Measurements from ENCODE around the gene SHROOM1. TPM values are rescaled to one million over a fixed set of nuclear protein-coding genes. Genes with fewer than 3 reads are reported as not detected.

Gene SHROOM1
- total and polyA plus RNA-seq, 9 of the 15 experiments (the other 6 are each of a cell fraction or from before 2014, with no cell fraction given) = 0.44 to 26.5 (median 11.9) TPM

DNA sequence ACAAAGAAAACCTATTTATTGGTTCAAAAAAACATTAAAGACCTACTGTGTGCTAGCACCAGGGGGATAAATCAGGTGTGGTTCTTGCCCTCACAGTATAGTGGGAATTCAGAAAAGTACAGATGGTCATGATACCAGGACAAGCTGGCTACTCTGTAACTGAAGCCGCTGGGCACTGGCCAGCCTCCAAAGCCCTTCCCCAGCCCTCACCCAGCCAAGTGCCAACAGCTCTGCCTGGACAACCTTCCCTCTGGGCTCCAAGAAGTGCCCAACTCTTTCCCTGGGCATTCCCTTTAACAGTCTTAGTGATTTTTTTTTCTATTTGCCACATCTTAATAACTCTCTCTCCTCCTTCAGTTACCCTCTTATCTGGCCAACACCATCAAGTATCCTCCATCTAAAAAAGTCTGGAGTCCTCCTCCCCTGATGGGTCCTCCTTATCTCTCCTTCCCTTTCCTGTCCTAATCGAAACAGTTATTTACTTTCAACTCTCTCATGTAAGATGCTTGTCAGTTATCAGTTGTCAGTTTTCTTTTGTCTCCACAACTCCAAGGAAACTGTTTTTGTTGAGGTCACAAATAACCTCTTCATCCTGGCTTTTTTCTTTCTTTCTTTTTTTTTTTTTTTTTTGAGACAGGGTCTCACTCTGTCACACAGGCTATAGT lies 40.1 kb downstream of the SHROOM1 start (continued):
- TF ChIP-seq ARID4B (CRISPR knock-in tag; IDR thresholded peaks at IDR 0.05) (no peak), SRF (CRISPR knock-in tag; IDR thresholded peaks at IDR 0.05) (no peak), ZNF507 (tag; conservative IDR thresholded peaks at IDR 0.05) (no peak), SMAD4 (CRISPR knock-in tag; conservative IDR thresholded peaks at IDR 0.05) (no peak; the same call in 1 of the 2 replicates), LARP7 (IDR thresholded peaks at IDR 0.05) (no peak), ZZZ3 (IDR thresholded peaks at IDR 0.05) (no peak), RBFOX2 (IDR thresholded peaks at IDR 0.05; ENCODE audit: low read depth, low read length) (no peak), MBD2 (IDR thresholded peaks at IDR 0.05; ENCODE audit: borderline replicate concordance, low read depth) (no peak), FOXA1 (IDR thresholded peaks at IDR 0.05; ENCODE audit: borderline replicate concordance) (no peak), PCBP1 (IDR thresholded peaks at IDR 0.05; ENCODE audit: low read depth, low read length, poor library complexity, severe bottlenecking) (no peak), RBM15 (IDR thresholded peaks at IDR 0.05; ENCODE audit: insufficient read depth, low read length) (no peak)
- TF ChIP-seq, protein P1, sequence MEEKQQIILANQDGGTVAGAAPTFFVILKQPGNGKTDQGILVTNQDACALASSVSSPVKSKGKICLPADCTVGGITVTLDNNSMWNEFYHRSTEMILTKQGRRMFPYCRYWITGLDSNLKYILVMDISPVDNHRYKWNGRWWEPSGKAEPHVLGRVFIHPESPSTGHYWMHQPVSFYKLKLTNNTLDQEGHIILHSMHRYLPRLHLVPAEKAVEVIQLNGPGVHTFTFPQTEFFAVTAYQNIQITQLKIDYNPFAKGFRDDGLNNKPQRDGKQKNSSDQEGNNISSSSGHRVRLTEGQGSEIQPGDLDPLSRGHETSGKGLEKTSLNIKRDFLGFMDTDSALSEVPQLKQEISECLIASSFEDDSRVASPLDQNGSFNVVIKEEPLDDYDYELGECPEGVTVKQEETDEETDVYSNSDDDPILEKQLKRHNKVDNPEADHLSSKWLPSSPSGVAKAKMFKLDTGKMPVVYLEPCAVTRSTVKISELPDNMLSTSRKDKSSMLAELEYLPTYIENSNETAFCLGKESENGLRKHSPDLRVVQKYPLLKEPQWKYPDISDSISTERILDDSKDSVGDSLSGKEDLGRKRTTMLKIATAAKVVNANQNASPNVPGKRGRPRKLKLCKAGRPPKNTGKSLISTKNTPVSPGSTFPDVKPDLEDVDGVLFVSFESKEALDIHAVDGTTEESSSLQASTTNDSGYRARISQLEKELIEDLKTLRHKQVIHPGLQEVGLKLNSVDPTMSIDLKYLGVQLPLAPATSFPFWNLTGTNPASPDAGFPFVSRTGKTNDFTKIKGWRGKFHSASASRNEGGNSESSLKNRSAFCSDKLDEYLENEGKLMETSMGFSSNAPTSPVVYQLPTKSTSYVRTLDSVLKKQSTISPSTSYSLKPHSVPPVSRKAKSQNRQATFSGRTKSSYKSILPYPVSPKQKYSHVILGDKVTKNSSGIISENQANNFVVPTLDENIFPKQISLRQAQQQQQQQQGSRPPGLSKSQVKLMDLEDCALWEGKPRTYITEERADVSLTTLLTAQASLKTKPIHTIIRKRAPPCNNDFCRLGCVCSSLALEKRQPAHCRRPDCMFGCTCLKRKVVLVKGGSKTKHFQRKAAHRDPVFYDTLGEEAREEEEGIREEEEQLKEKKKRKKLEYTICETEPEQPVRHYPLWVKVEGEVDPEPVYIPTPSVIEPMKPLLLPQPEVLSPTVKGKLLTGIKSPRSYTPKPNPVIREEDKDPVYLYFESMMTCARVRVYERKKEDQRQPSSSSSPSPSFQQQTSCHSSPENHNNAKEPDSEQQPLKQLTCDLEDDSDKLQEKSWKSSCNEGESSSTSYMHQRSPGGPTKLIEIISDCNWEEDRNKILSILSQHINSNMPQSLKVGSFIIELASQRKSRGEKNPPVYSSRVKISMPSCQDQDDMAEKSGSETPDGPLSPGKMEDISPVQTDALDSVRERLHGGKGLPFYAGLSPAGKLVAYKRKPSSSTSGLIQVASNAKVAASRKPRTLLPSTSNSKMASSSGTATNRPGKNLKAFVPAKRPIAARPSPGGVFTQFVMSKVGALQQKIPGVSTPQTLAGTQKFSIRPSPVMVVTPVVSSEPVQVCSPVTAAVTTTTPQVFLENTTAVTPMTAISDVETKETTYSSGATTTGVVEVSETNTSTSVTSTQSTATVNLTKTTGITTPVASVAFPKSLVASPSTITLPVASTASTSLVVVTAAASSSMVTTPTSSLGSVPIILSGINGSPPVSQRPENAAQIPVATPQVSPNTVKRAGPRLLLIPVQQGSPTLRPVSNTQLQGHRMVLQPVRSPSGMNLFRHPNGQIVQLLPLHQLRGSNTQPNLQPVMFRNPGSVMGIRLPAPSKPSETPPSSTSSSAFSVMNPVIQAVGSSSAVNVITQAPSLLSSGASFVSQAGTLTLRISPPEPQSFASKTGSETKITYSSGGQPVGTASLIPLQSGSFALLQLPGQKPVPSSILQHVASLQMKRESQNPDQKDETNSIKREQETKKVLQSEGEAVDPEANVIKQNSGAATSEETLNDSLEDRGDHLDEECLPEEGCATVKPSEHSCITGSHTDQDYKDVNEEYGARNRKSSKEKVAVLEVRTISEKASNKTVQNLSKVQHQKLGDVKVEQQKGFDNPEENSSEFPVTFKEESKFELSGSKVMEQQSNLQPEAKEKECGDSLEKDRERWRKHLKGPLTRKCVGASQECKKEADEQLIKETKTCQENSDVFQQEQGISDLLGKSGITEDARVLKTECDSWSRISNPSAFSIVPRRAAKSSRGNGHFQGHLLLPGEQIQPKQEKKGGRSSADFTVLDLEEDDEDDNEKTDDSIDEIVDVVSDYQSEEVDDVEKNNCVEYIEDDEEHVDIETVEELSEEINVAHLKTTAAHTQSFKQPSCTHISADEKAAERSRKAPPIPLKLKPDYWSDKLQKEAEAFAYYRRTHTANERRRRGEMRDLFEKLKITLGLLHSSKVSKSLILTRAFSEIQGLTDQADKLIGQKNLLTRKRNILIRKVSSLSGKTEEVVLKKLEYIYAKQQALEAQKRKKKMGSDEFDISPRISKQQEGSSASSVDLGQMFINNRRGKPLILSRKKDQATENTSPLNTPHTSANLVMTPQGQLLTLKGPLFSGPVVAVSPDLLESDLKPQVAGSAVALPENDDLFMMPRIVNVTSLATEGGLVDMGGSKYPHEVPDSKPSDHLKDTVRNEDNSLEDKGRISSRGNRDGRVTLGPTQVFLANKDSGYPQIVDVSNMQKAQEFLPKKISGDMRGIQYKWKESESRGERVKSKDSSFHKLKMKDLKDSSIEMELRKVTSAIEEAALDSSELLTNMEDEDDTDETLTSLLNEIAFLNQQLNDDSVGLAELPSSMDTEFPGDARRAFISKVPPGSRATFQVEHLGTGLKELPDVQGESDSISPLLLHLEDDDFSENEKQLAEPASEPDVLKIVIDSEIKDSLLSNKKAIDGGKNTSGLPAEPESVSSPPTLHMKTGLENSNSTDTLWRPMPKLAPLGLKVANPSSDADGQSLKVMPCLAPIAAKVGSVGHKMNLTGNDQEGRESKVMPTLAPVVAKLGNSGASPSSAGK (IDR thresholded peaks at IDR 0.05) = no peak

All from K562 (cell line).